ENCODE results near the gene DLG2. TPM values are rescaled to one million over a fixed set of nuclear protein-coding genes. Genes with fewer than 3 reads are reported as not detected.

The DLG2 gene
- total and polyA plus RNA-seq, 2 of the 8 experiments (the other 6 are each of a cell fraction or from before 2014, with no cell fraction given) = 1.7 to 14.3 TPM

DNA sequence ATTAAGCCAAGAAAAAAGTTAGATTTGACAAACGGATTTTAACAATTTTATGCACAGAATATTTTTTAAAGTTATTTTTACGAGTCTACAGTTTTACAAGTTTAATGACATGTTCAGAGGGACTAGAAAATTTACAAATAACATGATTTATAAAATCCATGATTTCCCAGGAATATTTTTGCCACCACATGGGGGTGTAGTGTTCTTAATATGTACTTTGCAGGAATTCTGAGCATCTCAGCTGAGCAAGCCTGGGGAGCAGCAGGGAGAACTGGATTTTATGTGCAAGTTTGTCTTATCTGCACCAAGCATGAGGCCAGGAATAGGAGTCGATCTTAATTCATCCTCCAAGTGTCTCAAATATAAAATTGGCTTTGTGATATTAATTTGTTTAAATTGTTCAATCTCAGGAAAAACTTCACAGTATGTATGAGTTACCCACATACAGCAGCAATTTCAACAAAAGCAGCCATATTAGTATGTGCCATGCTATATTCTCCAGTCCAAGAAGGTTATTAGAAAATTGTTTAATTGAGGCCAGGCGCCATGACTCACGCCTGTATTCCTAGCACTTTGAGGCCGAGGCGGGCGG lies 826.3 kb downstream of the DLG2 start:
- Histone ChIP-seq H2BK12ac (ENCODE audit: low read depth, low read length) (no peak overlapping the region), H3K4ac (replicated peaks; ENCODE audit: insufficient read length, low read depth, low read length) (no peak overlapping the region), H2AK5ac (ENCODE audit: low read depth, low read length) (no peak overlapping the region), H3K79me1 (ENCODE audit: low read depth, low read length) (no peaks in the 10 kb centered on the region), H3K4me1 (replicated peaks in 1 of 4; ENCODE audit: control insufficient read depth in 3 of 4, insufficient read depth in 4 of 4, low read length in 3 of 4) (no peaks in the 10 kb centered on the region), H3K23ac (ENCODE audit: insufficient read length) (no peak overlapping the region), H4K5ac (ENCODE audit: insufficient read length, low read depth, low read length) (no peak overlapping the region), H4K91ac (replicated peaks; ENCODE audit: insufficient read length, low read length) (no peak overlapping the region), H2AFZ (ENCODE audit: low read length) (no peak overlapping the region), H2BK15ac (ENCODE audit: low read length) (no peak overlapping the region), H3K56ac (replicated peaks; ENCODE audit: insufficient read length, low read depth, low read length) (no peak overlapping the region), H3K36me3 (ENCODE audit: control insufficient read depth in 2 of 4, insufficient read depth in 4 of 4, low read length in 3 of 4) (no peaks in the 10 kb centered on the region), H4K8ac (ENCODE audit: extremely low read depth, insufficient read depth, low read length) (no peak overlapping the region), H3K27ac (ENCODE audit: low read depth, low read length) (no peak overlapping the region), H3K9ac (replicated peaks in 1 of 4; ENCODE audit: extremely low read depth in 1 of 4, low read depth in 3 of 4, low read length in 3 of 4) (no peak overlapping the region), H3K4me2 (ENCODE audit: insufficient read depth in 1 of 2, low read depth in 2 of 2, low read length in 2 of 2) (no peak overlapping the region), H3K14ac (ENCODE audit: insufficient read length) (no peak overlapping the region), H3K4me3 (ENCODE audit: extremely low read depth in 1 of 4, insufficient read depth in 2 of 4, low read depth in 3 of 4, low read length in 4 of 4) (no peak overlapping the region), H3K18ac (ENCODE audit: extremely low read depth, low read length) (no peak overlapping the region), H2BK5ac (ENCODE audit: low read depth, low read length) (no peak overlapping the region), H4K20me1 (replicated peaks in 1 of 2; ENCODE audit: control insufficient read depth in 1 of 2, insufficient read depth in 2 of 2, low read length in 2 of 2) (no peaks in the 10 kb centered on the region), H3K27me3 (replicated peaks in 1 of 4; ENCODE audit: control insufficient read depth in 3 of 4, extremely low read depth in 1 of 4, insufficient read depth in 3 of 4, low read length in 3 of 4) (no peaks in the 10 kb centered on the region), H3K79me2 (ENCODE audit: control insufficient read depth in 1 of 2, insufficient read depth in 2 of 2, low read length in 2 of 2) (no peaks in the 10 kb centered on the region), H3K9me3 (ENCODE audit: insufficient read depth in 2 of 2, low read depth in 1 of 2, low read length in 1 of 2) (no peaks in the 10 kb centered on the region), H2BK120ac (replicated peaks; ENCODE audit: low read depth, low read length) (no peak overlapping the region), H2BK20ac (ENCODE audit: low read length) (no peak overlapping the region), H3K23me2 (ENCODE audit: low read depth, low read length) (no peaks in the 10 kb centered on the region)
- CTCF ChIA-PET (ENCODE audit: partially characterized antibody) = interaction anchor here (1.0 to 1.5 kb wide), 5 partner anchors 93 to 790 kb away, joined by 3 to 8 read pairs (median 3); no protein-coding TSS in a partner anchor
- no peak for FAIRE-seq
- POLR2A ChIA-PET (ENCODE audit: partially characterized antibody) = no interaction called here
- DNase-seq (ENCODE audit: low read depth in 1 of 2, low spot score in 2 of 2) = no peak
- 89% methylated on average over 8 of the region's 8 CpGs; no CpG with 5 or more reads in 1 of the 2 experiments for WGBS, 2 experiments (ENCODE audit: extremely low coverage in 1 of 2, insufficient coverage in 1 of 2, insufficient read length in 1 of 2, insufficient replicate concordance in 2 of 2, low coverage in 1 of 2, low lambda C conversion rate in 2 of 2, missing lambda C conversion rate in 1 of 2)
- TF ChIP-seq, protein P1, sequence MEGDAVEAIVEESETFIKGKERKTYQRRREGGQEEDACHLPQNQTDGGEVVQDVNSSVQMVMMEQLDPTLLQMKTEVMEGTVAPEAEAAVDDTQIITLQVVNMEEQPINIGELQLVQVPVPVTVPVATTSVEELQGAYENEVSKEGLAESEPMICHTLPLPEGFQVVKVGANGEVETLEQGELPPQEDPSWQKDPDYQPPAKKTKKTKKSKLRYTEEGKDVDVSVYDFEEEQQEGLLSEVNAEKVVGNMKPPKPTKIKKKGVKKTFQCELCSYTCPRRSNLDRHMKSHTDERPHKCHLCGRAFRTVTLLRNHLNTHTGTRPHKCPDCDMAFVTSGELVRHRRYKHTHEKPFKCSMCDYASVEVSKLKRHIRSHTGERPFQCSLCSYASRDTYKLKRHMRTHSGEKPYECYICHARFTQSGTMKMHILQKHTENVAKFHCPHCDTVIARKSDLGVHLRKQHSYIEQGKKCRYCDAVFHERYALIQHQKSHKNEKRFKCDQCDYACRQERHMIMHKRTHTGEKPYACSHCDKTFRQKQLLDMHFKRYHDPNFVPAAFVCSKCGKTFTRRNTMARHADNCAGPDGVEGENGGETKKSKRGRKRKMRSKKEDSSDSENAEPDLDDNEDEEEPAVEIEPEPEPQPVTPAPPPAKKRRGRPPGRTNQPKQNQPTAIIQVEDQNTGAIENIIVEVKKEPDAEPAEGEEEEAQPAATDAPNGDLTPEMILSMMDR (IDR thresholded peaks at IDR 0.05; ENCODE audit: control extremely low read depth in 1 of 3, insufficient read depth in 1 of 3, low read depth in 1 of 3, low read length in 3 of 3) = peak in 2 of 3 experiments; percentile 26 to 31; a peak in 2 of 4 replicates
- no peak for TF ChIP-seq SIRT6 (IDR thresholded peaks at IDR 0.05; ENCODE audit: low read length)
- TF ChIP-seq TEAD4 (IDR thresholded peaks at IDR 0.05; ENCODE audit: low read depth, low read length) = peak; percentile 27; the same call in 1 of the 2 replicates
- no peak for TF ChIP-seq SIN3A (conservative IDR thresholded peaks at IDR 0.05 in 1 of 2, IDR thresholded peaks at IDR 0.05 in 1 of 2; ENCODE audit: low read depth in 1 of 2, low read length in 2 of 2)
- no peak for TF ChIP-seq BACH1 (IDR thresholded peaks at IDR 0.05; ENCODE audit: low read length)
- TF ChIP-seq RAD21 (IDR thresholded peaks at IDR 0.05 in 1 of 2, conservative IDR thresholded peaks at IDR 0.05 in 1 of 2; ENCODE audit: low read depth in 2 of 2, low read length in 2 of 2) = peak; percentile 58 to 62
